ENCODE data around the gene PURB.
A peak's percentile ranks its signal among the peaks of the same experiment; 100 is the strongest.

Gene PURB

GRCh38 chr7:44921607-44922350, 36.4 kb upstream of the PURB start:
- DNase-seq: peak; percentile 89
- Histone ChIP-seq H3K27me3 (ENCODE audit: insufficient read depth, low read depth, severe bottlenecking) (no peaks in the 10 kb centered on the region), H3K4me3 (ENCODE audit: low read depth, low read length) (no peak overlapping the region), H3K27ac (no peak overlapping the region), H3K36me3 (no peaks in the 10 kb centered on the region), H3K9me3 (ENCODE audit: severe bottlenecking) (no peaks in the 10 kb centered on the region)
- TF ChIP-seq CTCF (IDR thresholded peaks at IDR 0.05; ENCODE audit: low read depth, low read length): peak; percentile 91

DNA sequence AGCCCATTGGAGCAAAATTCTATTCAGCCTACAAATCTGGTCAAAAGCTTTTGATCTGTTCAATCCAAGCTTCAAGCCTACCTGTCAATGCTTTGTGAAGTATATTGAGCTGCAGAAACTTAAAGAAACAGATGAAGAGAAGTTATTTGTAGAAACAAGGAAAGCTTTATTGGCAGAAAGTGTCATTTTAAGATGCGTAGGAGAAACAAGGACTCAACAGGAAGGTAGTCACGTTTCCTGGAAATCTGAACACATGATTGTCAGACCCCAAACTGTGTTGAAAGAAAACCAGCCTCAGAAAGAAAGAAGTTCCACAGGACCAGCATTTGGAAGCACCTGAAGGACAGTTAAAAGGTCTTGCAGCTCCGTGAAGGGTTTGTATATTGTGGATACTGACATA, 34.8 kb upstream of the PURB start:
- DNase-seq: no peak
- TF ChIP-seq CTCF (IDR thresholded peaks at IDR 0.05; ENCODE audit: low read depth, low read length): no peak
- no peaks in the 10 kb centered on the region for H3K27me3 ChIP-seq (ENCODE audit: insufficient read depth, low read depth, severe bottlenecking)
- no peaks in the 10 kb centered on the region for H3K9me3 ChIP-seq (ENCODE audit: severe bottlenecking)
- H3K36me3 ChIP-seq: no peaks in the 10 kb centered on the region
- no peak overlapping the region for H3K27ac ChIP-seq
- no peak overlapping the region for H3K4me3 ChIP-seq (ENCODE audit: low read depth, low read length)

DNA sequence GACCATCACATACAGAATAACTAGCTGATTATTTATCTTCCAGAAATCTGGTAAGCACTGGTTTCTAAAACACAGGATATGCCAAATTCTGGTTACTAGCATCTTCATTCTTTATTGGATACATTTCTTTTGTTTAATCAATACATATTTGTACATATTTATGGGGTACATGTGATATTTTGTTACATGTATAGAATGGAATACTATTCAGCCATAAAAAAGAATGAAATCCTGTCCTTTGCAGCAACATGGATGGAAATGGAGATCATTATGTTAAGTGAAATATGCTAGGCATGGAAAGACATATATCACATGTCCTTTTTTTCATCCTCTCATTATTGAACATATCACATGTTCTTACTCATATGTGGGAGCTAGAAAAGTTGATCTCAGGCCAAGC, 32.7 kb upstream of the PURB start:
- no peak overlapping the region for H3K27ac ChIP-seq
- H3K9me3 ChIP-seq (ENCODE audit: severe bottlenecking): no peaks in the 10 kb centered on the region
- no peaks in the 10 kb centered on the region for H3K36me3 ChIP-seq
- no peak for TF ChIP-seq CTCF (IDR thresholded peaks at IDR 0.05; ENCODE audit: low read depth, low read length)
- no peak for DNase-seq
- no peaks in the 10 kb centered on the region for H3K27me3 ChIP-seq (ENCODE audit: insufficient read depth, low read depth, severe bottlenecking)
- no peak overlapping the region for H3K4me3 ChIP-seq (ENCODE audit: low read depth, low read length)

DNA sequence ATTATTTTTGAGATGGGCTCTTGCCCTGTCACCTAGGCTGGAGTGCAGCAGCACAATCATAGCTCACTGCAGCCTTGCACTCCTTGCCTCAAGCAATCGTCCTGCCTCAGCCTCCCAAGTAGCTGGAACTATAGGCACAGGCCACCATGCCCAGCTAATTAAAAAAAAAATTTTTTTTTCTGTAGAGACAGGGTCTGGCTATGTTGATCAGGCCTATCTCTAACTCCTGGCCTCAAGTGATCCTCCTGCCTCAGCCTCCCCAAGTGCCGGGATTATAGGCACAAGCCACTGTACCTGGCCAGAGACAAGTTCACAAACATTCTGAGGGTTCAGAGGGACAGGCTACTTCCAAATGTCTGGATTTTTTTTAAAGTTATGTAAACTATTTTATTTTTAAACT, 32.1 kb upstream of the PURB start:
- no peak overlapping the region for H3K27ac ChIP-seq
- H3K9me3 ChIP-seq (ENCODE audit: severe bottlenecking): no peaks in the 10 kb centered on the region
- DNase-seq: no peak
- no peaks in the 10 kb centered on the region for H3K27me3 ChIP-seq (ENCODE audit: insufficient read depth, low read depth, severe bottlenecking)
- no peak for TF ChIP-seq CTCF (IDR thresholded peaks at IDR 0.05; ENCODE audit: low read depth, low read length)
- no peaks in the 10 kb centered on the region for H3K36me3 ChIP-seq
- no peak overlapping the region for H3K4me3 ChIP-seq (ENCODE audit: low read depth, low read length)

DNA sequence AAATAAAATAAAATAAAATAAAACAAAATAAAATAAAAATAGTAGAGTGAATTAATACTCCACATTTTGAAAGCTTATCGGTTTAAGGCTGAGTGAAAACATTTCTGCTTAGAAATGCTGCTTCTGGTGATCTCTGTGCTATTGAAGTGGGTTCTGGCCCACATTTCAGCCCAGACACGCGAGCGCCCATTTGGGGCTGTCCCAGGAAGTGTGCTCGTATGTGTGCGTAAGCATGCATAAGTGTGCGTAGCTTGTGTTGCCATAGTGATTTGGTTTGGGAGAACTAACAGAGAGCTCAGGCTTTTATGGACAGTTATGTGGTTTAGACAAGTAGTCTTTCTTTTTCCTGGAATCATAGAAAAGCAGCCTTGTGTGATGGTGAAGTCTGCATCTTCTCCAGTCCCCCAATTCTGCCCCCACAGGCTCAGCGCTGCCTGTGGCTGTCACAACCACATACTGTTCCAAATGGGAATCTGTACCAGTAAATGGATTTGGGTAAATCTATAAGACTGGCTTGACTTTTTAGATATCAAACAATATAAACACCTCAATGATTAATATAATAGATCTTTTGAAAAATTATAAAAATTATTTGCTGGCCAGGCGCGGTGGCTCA, 29.8 kb upstream of the PURB start:
- Histone ChIP-seq H3K27me3 (ENCODE audit: insufficient read depth, low read depth, severe bottlenecking) (no peaks in the 10 kb centered on the region), H3K27ac (no peak overlapping the region), H3K36me3 (no peaks in the 10 kb centered on the region), H3K9me3 (ENCODE audit: severe bottlenecking) (no peaks in the 10 kb centered on the region), H3K4me3 (ENCODE audit: low read depth, low read length) (no peak overlapping the region)
- no peak for DNase-seq
- TF ChIP-seq CTCF (IDR thresholded peaks at IDR 0.05; ENCODE audit: low read depth, low read length): no peak

Data from WERI-Rb-1 (cell line).